Left colon (tissue), 2 donors: ENCODE data around the gene NDUFC2. TPM values are rescaled to one million over a fixed set of nuclear protein-coding genes. Genes with fewer than 3 reads are reported as not detected.
A peak's percentile ranks its signal among the peaks of the same experiment; 100 is the strongest.
"Not testable (repeated sequence)": the region's sequence is repeated elsewhere in the genome, so short reads cannot be mapped to it uniquely, and the experiment has no call there.

Experiments used
- ATAC-seq: fragments of 200-7000 bp; cut with Tn5 transposase; one replicate; pipeline ENCODE4 v1.9.1; 2020; ENCODE audit warnings: mild to moderate bottlenecking, moderate library complexity
- DNase-seq, 2 donors: peaks; one replicate each; pipeline ENCODE4 v3.0.0-alpha.2; 2020
- intact Hi-C, 2 donors: fragments of 100-400 bp; cut with DNase I in 1 of 2; cut with micrococcal nuclease in 1 of 2; formaldehyde crosslinking; loops; one replicate each; pipeline versions ENCODE4 v1.11.2 to v1.14.0; 2022; cut with DNase I, micrococcal nuclease
- long read RNA-seq: library from polyadenylated mRNA; unstranded; transcript quantifications from one replicate; pipeline ENCODE4 v2.0.0, GENCODE V29; 2021
- total RNA-seq, 2 donors: library from RNA; stranded (reverse); fragmentation: NEBNext Ultra II Directional; extraction: Animal tissue kit (Norgen Biotek cat#: 25700); gene quantifications; one replicate each; pipeline ENCODE4 v1.2.1, GENCODE V29; 2021
- donor health status: DM: no; HTN: no; CAD: no.
- donor health status: DM: yes; HTN: yes; CAD: no.

NDUFC2 gene
- total RNA-seq = 100 to 1,000 TPM; 208 to 225 TPM
- long read RNA-seq, transcript NDUFC2-201 (3 exons, 2,518 nt) = major isoform, 131 of 136 reads
- long read RNA-seq, partial matches to known transcripts = 0 of 136 reads
- long read RNA-seq, other reads (novel, unspliced or antisense) = 5 of 136 reads

GRCh38 chr11:78079232-78080083 lies at the start of gene NDUFC2:
Gene NDUFC2 (minus strand): TSS chr11:78079862. CDS start chr11:78079744, 118 bp downstream.
- intact Hi-C loops = no loop called here
- peak; percentile 95 for ATAC-seq
- peak; percentile 75 to 84 for DNase-seq

DNA sequence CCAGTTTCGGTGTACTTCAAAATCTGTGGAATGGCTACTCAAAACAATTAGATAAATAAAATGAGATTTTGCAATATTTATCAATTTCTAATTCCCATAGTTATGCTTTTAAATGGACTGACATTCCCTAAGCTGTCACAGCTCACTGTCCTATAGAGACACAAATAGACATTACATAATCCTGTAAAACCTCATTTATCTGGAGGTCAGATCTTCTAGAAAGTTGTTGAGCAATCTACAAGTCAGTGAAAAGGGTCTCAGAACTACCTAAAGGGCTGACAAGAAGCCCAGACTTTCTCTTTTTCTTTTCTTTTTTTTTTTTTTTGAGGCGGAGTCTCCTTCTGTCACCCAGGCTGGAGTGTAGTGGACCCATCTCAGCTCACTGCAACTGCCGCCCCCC lies 47.7 kb upstream of the NDUFC2 start:
- intact Hi-C loops = loop anchor here in 1 of 2 donors (2.0 kb wide), 1 partner anchor 19 kb away; no protein-coding TSS in a partner anchor
- ATAC-seq (no peak), DNase-seq (no peak)

- intact Hi-C loops = no loop called here
- no peak for ATAC-seq
- DNase-seq = no peak
Observed at GRCh38 chr11:78112582-78113275, 33.1 kb upstream of the NDUFC2 start.

GRCh38 chr11:78111298-78111697 lies 31.6 kb upstream of the NDUFC2 start:
- no peak for ATAC-seq

GRCh38 chr11:78110830-78111229 lies 31.2 kb upstream of the NDUFC2 start:
- DNase-seq = no peak
- intact Hi-C loops = no loop called here
- no peak for ATAC-seq

More at GRCh38 chr11:78111298-78111697, 31.6 kb upstream of the NDUFC2 start:
- intact Hi-C loops = no loop called here
- DNase-seq = no peak

DNA sequence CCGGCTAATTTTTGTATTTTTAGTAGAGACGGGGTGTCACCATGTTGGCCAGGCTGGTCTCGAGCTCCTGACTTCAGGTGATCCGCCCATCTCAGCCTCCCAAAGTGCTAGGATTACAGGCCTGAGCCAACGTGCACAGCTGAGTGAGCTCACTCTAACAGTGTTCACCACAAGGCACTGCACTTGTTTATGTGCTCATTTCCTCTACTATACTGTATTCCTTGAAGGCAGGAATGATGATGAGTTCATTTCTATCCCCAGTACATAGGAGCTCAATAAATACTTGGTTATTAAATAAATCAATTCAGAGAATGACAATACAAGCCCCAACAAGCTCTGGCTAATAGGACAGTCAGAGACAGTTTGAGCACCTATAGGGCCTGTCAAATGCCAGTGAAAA lies 30.7 kb upstream of the NDUFC2 start:
- ATAC-seq (no peak), DNase-seq (no peak)
- intact Hi-C loops = no loop called here

GRCh38 chr11:78109081-78110015 lies 29.7 kb upstream of the NDUFC2 start:
- ATAC-seq (no peak), DNase-seq (no peak)
- intact Hi-C loops = loop anchor here in 1 of 2 donors (2.0 kb wide), 1 partner anchor 17 kb away; no protein-coding TSS in a partner anchor

DNA sequence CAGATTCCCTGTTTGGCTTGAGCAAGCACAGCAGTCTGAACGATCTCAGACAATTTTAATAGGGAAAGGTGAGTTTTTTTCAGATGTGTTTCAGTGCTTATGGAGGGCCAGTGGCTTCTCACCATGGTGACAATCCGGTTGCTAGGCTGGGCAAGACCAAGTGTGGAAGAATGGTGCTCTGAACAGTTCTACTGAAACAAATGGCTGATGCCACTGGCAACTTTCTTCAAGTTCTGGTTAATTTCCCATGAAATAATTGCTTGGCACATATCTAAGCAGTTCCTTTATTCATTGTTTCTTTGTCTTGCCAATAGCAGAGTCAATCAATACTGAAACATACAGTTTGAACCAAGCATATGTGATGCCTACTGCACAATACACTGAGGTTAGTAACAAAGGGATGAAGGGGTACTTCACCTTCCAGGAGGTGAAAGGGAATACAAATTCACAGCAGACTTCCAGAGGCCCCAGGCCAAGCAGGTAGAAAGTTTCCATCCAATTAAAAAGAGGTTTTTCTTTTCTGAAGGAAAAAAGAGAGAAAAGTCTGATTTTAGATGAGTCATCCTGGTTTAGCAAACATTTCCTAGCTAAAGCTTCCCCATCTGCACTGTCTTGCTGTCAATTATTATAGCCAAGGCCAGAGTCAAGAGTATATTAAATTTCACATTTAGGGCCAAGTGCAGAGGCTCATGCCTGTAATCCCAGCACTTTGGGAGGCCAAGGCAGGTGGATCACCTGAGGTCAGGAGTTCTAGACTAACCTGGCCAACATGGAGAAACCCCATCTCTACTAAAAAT lies 21.2 kb upstream of the NDUFC2 start:
- no peak for ATAC-seq

GRCh38 chr11:78100261-78100660 lies 20.6 kb upstream of the NDUFC2 start:
- DNase-seq (no peak), ATAC-seq (no peak)
- intact Hi-C loops = no loop called here

More for the DNA sequence above, 21.2 kb upstream of the NDUFC2 start:
- intact Hi-C loops = no loop called here
- no peak for DNase-seq

DNA sequence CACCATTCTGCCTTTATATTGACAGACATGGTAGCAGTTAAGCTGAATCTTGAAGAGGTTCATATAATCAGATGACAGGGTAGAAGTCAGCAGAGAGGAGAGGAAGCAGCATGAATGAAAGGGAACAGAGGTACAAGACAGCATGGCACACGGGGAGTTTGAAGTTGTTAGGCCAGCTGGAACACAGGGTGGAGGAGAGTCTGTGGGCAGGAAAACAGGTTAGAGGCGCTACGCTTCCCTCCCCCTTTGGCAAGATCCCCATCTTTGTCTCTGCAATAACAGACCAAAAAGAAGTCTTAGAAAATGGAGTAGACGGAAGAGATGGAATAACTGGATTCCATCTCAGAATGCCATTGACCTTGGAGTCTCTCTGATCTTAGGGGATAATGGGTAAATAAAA lies 20.0 kb upstream of the NDUFC2 start:
- ATAC-seq (no peak), DNase-seq (no peak)
- intact Hi-C loops = no loop called here

DNA sequence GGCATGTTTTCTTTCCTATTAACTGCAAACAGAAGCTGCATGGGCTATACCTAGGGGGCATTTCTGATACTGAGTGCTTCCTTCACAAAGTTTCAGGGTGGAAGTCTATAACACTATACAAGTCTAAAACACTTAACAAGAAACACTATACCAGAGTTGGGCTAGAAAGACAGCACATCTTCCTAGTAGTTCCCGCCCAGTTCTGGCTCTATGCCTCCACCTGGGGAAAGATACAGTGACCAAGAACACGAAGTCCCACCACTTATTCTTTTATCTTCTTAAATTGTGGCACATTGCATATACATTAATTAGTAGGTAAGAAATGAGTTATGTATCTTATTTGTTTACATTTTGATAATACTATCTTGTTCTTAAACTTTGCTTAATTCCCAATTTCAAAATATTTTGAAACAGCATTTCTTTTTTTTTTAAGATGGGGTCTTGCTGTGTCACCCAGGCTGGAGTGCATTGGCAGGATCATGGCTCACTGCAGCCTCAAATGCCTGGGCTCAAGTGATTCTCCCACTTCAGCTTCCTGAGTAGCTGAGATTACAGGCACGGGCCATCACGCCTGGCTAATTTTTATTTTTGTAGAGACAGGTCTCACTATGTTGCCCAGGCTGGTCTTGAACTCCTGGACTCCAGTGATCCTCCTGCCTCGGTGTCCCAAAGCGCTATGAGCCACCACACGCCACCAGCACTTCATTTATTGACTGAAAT lies 18.2 kb upstream of the NDUFC2 start:
- ATAC-seq (no peak), DNase-seq (no peak)
- intact Hi-C loops = no loop called here

GRCh38 chr11:78094250-78094649 lies 14.6 kb upstream of the NDUFC2 start:
- no peak for DNase-seq
- ATAC-seq = no peak
- intact Hi-C loops = no loop called here

DNA sequence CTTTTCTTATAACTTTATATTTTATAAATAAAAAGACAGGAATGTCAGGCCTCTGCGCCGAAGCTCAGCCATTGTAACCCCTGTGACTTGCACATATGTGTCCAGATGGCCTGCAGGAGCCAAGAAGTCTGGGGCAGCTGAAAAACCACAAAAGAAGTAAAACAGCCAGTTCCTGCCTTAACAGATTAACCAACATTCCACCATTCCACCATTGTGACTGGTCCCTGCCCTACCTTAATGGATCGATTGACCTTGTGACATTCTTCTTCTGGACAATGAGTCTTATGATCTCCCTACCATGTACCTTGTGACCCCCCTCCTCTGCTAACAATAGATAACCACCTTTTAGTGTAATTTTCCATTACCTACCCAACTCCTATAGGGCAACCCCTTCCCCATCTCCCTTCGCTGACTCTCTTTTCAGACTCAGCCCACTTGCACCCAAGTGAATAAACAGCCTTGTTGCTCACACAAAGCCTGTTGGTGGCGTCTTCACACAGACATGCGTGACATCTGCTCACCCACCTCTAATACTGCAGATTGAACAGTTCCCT lies 6.9 kb upstream of the NDUFC2 start:
- intact Hi-C loops, ATAC-seq, DNase-seq: not testable (repeated sequence)

- DNase-seq (no peak), ATAC-seq (no peak)
- intact Hi-C loops = no loop called here
Observed at GRCh38 chr11:78085972-78086371, 6.3 kb upstream of the NDUFC2 start.

GRCh38 chr11:78084506-78084905 lies 4.8 kb upstream of the NDUFC2 start:
- intact Hi-C loops, ATAC-seq: not testable (repeated sequence)

GRCh38 chr11:78083021-78083420 lies 3.4 kb upstream of the NDUFC2 start:
- DNase-seq (no peak), ATAC-seq (no peak)
- intact Hi-C loops = no loop called here

More at GRCh38 chr11:78084506-78084905, 4.8 kb upstream of the NDUFC2 start:
- not testable (repeated sequence) for DNase-seq

DNA sequence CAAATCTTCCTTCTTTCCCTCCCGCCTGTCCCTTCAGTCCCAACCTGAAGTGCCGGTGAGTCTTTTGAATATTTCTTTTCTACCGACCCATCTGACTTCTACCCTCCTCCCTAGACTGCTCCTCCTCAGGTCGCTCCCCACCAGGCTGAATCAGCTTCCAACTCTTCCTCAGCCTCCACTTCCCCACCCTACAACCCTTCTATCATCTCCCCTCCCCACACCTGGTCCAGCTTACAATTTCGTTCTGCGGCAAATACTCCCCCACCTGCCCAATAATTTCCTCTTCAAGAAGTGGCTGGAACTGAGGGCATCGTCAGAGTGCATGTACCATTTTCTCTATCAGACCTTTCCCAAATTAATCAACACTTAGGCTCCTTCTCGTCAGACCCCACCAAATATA lies 2.5 kb upstream of the NDUFC2 start:
- no peak for ATAC-seq
- intact Hi-C loops = no loop called here
- no peak for DNase-seq
